ENCODE measurements around the gene RABL6. TPM values are rescaled to one million over a fixed set of nuclear protein-coding genes. Genes with fewer than 3 reads are reported as not detected.
A peak's percentile ranks its signal among the peaks of the same experiment; 100 is the strongest.

Gene RABL6
- total RNA-seq, 2 experiments from 2014 or later = 46.4 to 48.5 TPM

DNA sequence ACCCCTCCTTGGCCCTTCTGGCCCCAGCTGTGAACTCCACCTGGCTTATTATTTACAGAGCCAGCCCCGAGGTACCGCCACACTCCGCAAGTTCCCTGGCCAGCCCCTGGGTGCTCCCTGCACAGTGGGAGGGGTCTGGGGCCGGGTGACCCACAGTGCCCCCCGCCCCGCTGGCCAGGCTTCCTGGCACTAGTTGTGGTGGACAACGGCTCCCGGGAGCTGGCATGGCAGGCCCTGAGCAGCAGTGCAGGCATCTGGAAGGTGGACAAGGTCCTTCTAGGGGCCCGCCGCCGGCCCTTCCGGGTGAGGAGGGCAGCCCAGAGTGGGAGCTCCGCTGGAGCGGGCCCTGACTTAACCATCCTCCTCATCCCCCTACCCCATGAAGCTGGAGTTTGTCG is 48.3 kb downstream of the RABL6 start:
- Mint-ChIP-seq H3K27me3 (no peaks in the 10 kb centered on the region), H3K9me3 (no peaks in the 10 kb centered on the region), H3K4me1 (ENCODE audit: low read depth) (no peaks in the 10 kb centered on the region), H3K27ac (no peak overlapping the region), H3K4me3 (no peak overlapping the region), H3K36me3 (ENCODE audit: low read depth) (no peaks in the 10 kb centered on the region)
- Histone ChIP-seq H3K4me3 (ENCODE audit: low read length) (no peak overlapping the region), H3K27ac (ENCODE audit: low read depth in 1 of 2, low read length in 2 of 2) (no peak overlapping the region), H3K4me1 (ENCODE audit: insufficient read depth, low read length) (peaks cover 3% of the 10 kb centered on the region), H3K36me3 (ENCODE audit: insufficient read depth, low read length) (peaks cover 4% of the 10 kb centered on the region), H3K9me3 (ENCODE audit: control insufficient read depth in 1 of 2, insufficient read depth in 1 of 2, low read length in 2 of 2) (no peaks in the 10 kb centered on the region), H3K27me3 (ENCODE audit: control insufficient read depth in 1 of 2, insufficient read depth in 2 of 2, low read length in 2 of 2) (no peaks in the 10 kb centered on the region)
- TF ChIP-seq CTCF (IDR thresholded peaks at IDR 0.05) = no peak
- DNase-seq (peak in 2 of 14 experiments; percentile 0 to 16), ATAC-seq (ENCODE audit: poor library complexity) (no peak)
- ChIA-PET POLR2A (no interaction called here), CTCF (no interaction called here)
- intact Hi-C loops (cut with DNase I, micrococcal nuclease) = no loop called here

DNA sequence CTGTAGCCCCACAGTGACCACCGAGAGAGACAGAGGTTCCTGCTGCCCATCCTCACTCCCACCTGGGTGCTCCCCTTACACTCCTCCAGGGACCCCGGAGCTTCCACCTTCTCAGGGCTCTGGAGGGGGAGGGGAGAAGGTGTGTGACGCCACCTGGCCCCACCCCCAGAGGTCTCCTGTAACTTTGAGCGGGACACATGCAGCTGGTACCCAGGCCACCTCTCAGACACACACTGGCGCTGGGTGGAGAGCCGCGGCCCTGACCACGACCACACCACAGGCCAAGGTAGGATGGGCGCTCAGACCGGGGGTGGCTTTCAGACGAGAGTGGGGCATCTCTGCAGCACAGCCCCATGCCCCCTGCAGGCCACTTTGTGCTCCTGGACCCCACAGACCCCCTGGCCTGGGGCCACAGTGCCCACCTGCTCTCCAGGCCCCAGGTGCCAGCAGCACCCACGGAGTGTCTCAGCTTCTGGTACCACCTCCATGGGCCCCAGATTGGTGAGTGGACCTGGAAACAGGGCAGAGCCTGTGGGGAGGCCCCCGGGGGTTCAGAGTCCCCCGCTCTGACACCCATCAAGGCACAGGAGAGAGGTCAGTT is 48.9 kb downstream of the RABL6 start:
- Mint-ChIP-seq H3K36me3 (ENCODE audit: low read depth) (no peaks in the 10 kb centered on the region), H3K27ac (no peak overlapping the region), H3K9me3 (no peaks in the 10 kb centered on the region), H3K4me3 (no peak overlapping the region), H3K4me1 (ENCODE audit: low read depth) (no peaks in the 10 kb centered on the region), H3K27me3 (no peaks in the 10 kb centered on the region)
- POLR2A ChIA-PET = no interaction called here
- H3K27ac ChIP-seq (ENCODE audit: low read depth in 1 of 2, low read length in 2 of 2) = no peak overlapping the region
- H3K27me3 ChIP-seq (ENCODE audit: control insufficient read depth in 1 of 2, insufficient read depth in 2 of 2, low read length in 2 of 2) = no peaks in the 10 kb centered on the region
- no peaks in the 10 kb centered on the region for H3K4me1 ChIP-seq (ENCODE audit: insufficient read depth, low read length)
- intact Hi-C loops (cut with DNase I, micrococcal nuclease) = no loop called here
- no peaks in the 10 kb centered on the region for H3K9me3 ChIP-seq (ENCODE audit: control insufficient read depth in 1 of 2, insufficient read depth in 1 of 2, low read length in 2 of 2)
- TF ChIP-seq CTCF (IDR thresholded peaks at IDR 0.05) = no peak
- peak in 1 of 14 experiments; percentile 29 for DNase-seq
- peaks cover 6% of the 10 kb centered on the region for H3K36me3 ChIP-seq (ENCODE audit: insufficient read depth, low read length)
- H3K4me3 ChIP-seq (ENCODE audit: low read length) = no peak overlapping the region
- no peak for ATAC-seq (ENCODE audit: poor library complexity)
- CTCF ChIA-PET = no interaction called here

- DNase-seq (peak in 1 of 14 experiments; percentile 20), ATAC-seq (ENCODE audit: poor library complexity) (no peak)
- H3K27me3 Mint-ChIP-seq = no peaks in the 10 kb centered on the region
- H3K36me3 ChIP-seq (ENCODE audit: insufficient read depth, low read length) = peaks cover 11% of the 10 kb centered on the region
- no peaks in the 10 kb centered on the region for H3K4me1 Mint-ChIP-seq (ENCODE audit: low read depth)
- ChIA-PET POLR2A (no interaction called here), CTCF (no interaction called here)
- H3K27me3 ChIP-seq (ENCODE audit: control insufficient read depth in 1 of 2, insufficient read depth in 2 of 2, low read length in 2 of 2) = no peaks in the 10 kb centered on the region
- H3K4me3 ChIP-seq (ENCODE audit: low read length) = no peak overlapping the region
- no peaks in the 10 kb centered on the region for H3K9me3 ChIP-seq (ENCODE audit: control insufficient read depth in 1 of 2, insufficient read depth in 1 of 2, low read length in 2 of 2)
- no peaks in the 10 kb centered on the region for H3K4me1 ChIP-seq (ENCODE audit: insufficient read depth, low read length)
- no peak for TF ChIP-seq CTCF (IDR thresholded peaks at IDR 0.05)
- intact Hi-C loops (cut with DNase I, micrococcal nuclease) = no loop called here
- H3K36me3 Mint-ChIP-seq (ENCODE audit: low read depth) = peaks cover under 1% of the 10 kb centered on the region
- H3K27ac Mint-ChIP-seq = no peak overlapping the region
- no peak overlapping the region for H3K27ac ChIP-seq (ENCODE audit: low read depth in 1 of 2, low read length in 2 of 2)
- no peaks in the 10 kb centered on the region for H3K9me3 Mint-ChIP-seq
- H3K4me3 Mint-ChIP-seq = no peak overlapping the region
Measured at GRCh38 chr9:136857166-136857565, 49.4 kb downstream of the RABL6 start.

Measured in CD4-positive, alpha-beta T cell (primary cell).